Endothelial cell (in vitro differentiated cells): ENCODE measurements around the gene HOXC12. TPM values are rescaled to one million over a fixed set of nuclear protein-coding genes. Genes with fewer than 3 reads are reported as not detected.
A peak's percentile ranks its signal among the peaks of the same experiment; 100 is the strongest.

Experiments used
- DNase-seq: peaks from one replicate; pipeline ENCODE4 v3.0.0; 2021; ENCODE audit warnings: low spot score
- H3K27ac Mint-ChIP-seq: one replicate; pipeline ENCODE4 v1.8.0; 2021; ENCODE audit warnings: mixed read lengths, inconsistent platforms; ENCODE audit not compliant: unreplicated experiment
- H3K27me3 Mint-ChIP-seq: one replicate; pipeline ENCODE4 v1.8.0; 2021; ENCODE audit warnings: mild to moderate bottlenecking, moderate library complexity, mixed read lengths, inconsistent platforms; ENCODE audit not compliant: unreplicated experiment
- H3K36me3 Mint-ChIP-seq: one replicate; pipeline ENCODE4 v1.8.0; 2021; ENCODE audit warnings: mild to moderate bottlenecking, low read depth, mixed read lengths, inconsistent platforms; ENCODE audit not compliant: unreplicated experiment
- H3K4me1 Mint-ChIP-seq: one replicate; pipeline ENCODE4 v1.8.0; 2021; ENCODE audit warnings: mild to moderate bottlenecking, mixed read lengths, inconsistent platforms; ENCODE audit not compliant: unreplicated experiment
- H3K4me3 Mint-ChIP-seq: one replicate; pipeline ENCODE4 v1.8.0; 2021; ENCODE audit warnings: mild to moderate bottlenecking, mixed read lengths, inconsistent platforms; ENCODE audit not compliant: unreplicated experiment
- H3K9me3 Mint-ChIP-seq: one replicate; pipeline ENCODE4 v1.8.0; 2021; ENCODE audit warnings: mixed read lengths, inconsistent platforms; ENCODE audit not compliant: unreplicated experiment
- total RNA-seq: library from RNA; stranded (reverse); fragmentation: NEBNext Ultra II Directional; extraction: Animal tissue kit (Norgen Biotek cat#: 25700); gene quantifications from one replicate; pipeline ENCODE4 v1.2.1, GENCODE V29; 2021; ENCODE audit not compliant: unreplicated experiment
- TF ChIP-seq, protein P1 (sequence below): fragments of 200-600 bp; sonication (generic); IDR thresholded peaks from one replicate; pipeline ENCODE4 v1.5.0; 2021; ENCODE audit warnings: antibody characterized with exemption; ENCODE audit not compliant: unreplicated experiment

HOXC12 gene
- total RNA-seq, 1 donor from 2014 or later = 1.3 TPM

DNA sequence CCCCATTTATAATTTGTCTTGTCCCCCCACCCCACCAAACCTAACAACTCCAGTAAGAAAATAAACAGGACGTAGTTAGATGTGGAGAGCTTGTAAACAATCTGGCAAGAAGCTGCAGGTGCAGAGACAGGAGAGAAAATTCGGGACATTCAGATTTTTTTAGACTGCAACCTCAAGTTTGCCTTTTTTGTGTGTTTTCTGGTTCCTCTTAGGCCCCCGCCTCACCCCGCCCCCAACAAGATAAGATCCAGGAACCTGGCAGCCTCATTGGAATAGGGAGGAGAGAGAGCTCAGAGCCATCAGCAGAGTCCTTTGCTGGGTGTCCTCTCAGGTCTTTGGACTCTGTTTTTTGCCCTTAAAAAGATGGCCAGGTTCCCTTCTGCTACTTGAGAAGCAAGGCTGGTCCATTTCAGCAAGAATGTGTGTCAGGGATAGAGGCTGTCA is 33.1 kb downstream of the HOXC12 start:
- Mint-ChIP-seq H3K4me3 (no peak overlapping the region), H3K9me3 (no peaks in the 10 kb centered on the region), H3K27me3 (peaks cover 42% of the 10 kb centered on the region), H3K27ac (no peak overlapping the region), H3K36me3 (peaks cover 4% of the 10 kb centered on the region), H3K4me1 (peaks cover 62% of the 10 kb centered on the region)
- TF ChIP-seq, protein P1, sequence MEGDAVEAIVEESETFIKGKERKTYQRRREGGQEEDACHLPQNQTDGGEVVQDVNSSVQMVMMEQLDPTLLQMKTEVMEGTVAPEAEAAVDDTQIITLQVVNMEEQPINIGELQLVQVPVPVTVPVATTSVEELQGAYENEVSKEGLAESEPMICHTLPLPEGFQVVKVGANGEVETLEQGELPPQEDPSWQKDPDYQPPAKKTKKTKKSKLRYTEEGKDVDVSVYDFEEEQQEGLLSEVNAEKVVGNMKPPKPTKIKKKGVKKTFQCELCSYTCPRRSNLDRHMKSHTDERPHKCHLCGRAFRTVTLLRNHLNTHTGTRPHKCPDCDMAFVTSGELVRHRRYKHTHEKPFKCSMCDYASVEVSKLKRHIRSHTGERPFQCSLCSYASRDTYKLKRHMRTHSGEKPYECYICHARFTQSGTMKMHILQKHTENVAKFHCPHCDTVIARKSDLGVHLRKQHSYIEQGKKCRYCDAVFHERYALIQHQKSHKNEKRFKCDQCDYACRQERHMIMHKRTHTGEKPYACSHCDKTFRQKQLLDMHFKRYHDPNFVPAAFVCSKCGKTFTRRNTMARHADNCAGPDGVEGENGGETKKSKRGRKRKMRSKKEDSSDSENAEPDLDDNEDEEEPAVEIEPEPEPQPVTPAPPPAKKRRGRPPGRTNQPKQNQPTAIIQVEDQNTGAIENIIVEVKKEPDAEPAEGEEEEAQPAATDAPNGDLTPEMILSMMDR = no peak
- DNase-seq = no peak

DNA sequence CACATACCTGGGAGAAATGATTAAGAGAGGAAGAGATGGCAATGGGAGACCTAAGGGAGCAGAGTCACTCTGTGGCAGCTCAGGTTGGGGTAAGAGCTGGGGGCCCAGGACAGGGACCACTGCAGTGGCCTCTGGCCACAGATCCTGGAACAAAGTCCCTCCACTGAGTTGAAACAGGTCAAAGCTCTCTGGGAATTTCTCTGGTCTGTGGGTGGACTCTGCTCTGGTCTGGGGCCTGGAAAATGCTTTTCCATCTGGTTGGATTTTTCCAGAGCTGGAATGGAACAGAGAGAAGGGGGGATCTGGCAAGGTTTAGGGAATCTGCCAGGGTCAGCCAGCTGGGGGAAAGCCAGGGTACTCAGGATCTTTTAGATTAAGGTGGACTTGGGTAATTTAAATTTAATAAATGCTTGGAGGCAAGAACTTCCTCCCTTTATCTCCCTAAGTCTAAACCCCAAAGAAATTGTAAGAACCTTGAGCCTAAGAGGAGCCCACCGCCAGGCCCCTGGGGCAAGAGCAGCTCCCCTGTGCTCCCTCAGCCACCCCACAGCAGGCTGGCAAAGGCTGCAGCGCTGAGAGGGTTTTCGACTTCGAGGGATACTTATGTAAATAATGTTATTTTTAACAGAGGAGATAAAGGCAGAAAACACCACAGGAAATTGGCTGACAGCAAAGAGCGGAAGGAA is 34.0 kb downstream of the HOXC12 start:
- no peak for DNase-seq
- no peak overlapping the region for H3K27ac Mint-ChIP-seq
- H3K9me3 Mint-ChIP-seq = no peaks in the 10 kb centered on the region
- TF ChIP-seq, protein P1 = no peak
- H3K27me3 Mint-ChIP-seq = peaks cover 39% of the 10 kb centered on the region
- peaks cover 4% of the 10 kb centered on the region for H3K36me3 Mint-ChIP-seq
- peak overlapping the region; percentile 60 for H3K4me3 Mint-ChIP-seq
- H3K4me1 Mint-ChIP-seq = peaks cover 55% of the 10 kb centered on the region

DNA sequence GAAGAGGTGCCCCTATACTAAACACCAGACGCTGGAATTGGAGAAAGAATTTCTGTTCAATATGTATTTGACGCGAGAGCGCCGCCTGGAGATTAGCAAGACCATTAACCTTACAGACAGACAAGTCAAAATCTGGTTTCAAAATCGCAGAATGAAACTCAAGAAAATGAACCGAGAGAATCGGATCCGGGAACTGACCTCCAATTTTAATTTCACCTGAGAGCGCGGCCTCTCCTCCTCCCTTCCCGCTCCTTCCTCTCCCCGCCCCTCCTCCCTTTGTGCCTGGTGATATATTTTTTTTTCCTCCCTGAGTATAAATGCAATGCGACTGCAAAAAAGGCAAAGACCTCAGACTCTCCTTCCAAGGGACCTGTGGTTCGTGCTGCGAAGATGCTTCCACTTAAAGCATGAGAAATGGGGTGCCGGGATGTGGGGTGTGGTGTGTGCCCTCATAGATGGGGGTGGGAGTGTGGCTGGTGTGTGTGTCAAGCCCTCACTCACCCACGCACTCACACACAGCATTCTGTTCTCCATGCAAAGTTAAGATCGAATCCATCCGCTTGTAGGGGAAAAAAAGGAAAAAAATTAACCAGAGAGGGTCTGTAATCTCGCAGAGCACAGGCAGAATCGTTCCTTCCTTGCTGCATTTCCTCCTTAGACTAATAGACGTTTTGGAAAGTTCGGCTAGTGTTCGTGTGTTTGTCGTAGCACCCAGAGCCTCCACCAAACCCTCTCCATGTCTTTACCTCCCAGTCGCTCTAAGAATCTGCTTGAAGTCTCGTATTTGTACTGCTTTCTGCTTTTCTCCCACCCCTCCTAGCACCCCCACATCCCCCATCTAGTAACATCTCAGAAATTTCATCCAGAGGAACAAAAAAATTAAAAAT is 34.8 kb downstream of the HOXC12 start:
- Mint-ChIP-seq H3K27me3 (peaks cover 47% of the 10 kb centered on the region), H3K4me3 (peak overlapping the region; percentile 60), H3K9me3 (no peaks in the 10 kb centered on the region), H3K4me1 (peaks cover 55% of the 10 kb centered on the region), H3K36me3 (peaks cover 4% of the 10 kb centered on the region), H3K27ac (no peak overlapping the region)
- TF ChIP-seq, protein P1 = peak; percentile 38
- DNase-seq = no peak

DNA sequence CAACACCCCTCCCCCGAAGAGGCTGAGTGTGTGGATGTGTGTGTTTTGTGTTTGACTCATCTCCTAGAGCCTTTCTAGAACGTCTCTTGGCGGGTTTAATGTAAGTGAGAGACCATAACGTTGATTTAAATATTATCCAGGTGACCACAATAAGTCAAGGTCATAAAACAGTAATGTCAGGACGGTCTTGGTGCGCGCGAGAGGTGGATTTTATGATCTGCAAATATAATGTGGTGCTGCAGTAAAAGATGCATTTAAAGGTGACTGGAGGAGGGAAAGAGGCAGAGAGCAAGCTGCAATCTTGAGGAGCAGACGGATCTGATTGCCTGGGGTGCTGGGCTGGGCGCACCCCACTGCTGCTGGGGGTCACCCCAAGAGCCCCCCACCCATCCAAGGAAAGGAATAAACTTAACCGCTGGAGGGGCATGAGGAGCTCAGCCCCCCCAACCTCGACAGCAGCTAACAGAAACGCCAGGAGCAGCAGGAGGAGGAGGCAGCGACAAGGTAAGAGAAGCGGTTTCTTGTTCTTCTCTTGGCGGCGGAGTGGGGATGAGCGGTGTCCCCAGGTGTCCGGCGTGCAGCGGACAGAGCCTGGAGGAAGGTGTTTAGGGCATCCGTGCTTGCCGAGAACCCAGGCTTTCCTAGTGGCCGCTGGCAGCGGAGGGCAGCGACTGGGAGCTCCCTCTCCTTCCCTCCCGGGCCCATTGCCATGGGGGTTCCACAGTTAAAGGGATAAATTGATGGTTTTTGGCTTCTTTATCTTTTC is 35.8 kb downstream of the HOXC12 start:
- no peak for DNase-seq
- Mint-ChIP-seq H3K4me1 (peaks cover 57% of the 10 kb centered on the region), H3K4me3 (peak overlapping the region; percentile 19), H3K36me3 (peaks cover 4% of the 10 kb centered on the region), H3K27me3 (peaks cover 50% of the 10 kb centered on the region), H3K27ac (no peak overlapping the region), H3K9me3 (no peaks in the 10 kb centered on the region)
- TF ChIP-seq, protein P1 = no peak
